Panc1 (cell line): ENCODE results near the gene FGD4.

ENCODE experiments used
- CTCF ChIP-seq: fragments of 450-650 bp; IDR thresholded peaks from 2 replicates; pipeline ENCODE4 v1.5.1; 2017; ENCODE audit warnings: mild to moderate bottlenecking
- POLR2AphosphoS5 ChIP-seq: IDR thresholded peaks from 2 replicates; pipeline ENCODE4 v1.6.1; 2012; ENCODE audit warnings: mild to moderate bottlenecking, low read depth, low read length, moderate library complexity
- REST ChIP-seq, 2 experiments: IDR thresholded peaks; 2 replicates each; pipeline ENCODE4 v1.6.1; 2011 to 2012; ENCODE audit warnings: low read depth in 2 of 2, control low read depth in 1 of 2, low read length in 1 of 2, mild to moderate bottlenecking in 1 of 2, moderate library complexity in 1 of 2; ENCODE audit not compliant: insufficient read depth in 1 of 2
- TCF7L2 ChIP-seq: IDR thresholded peaks from 2 replicates; pipeline ENCODE4 v1.6.1; 2011; ENCODE audit warnings: mild to moderate bottlenecking, low read depth, low read length, inconsistent platforms

GRCh38 chr12:32377344-32378055 is 21.9 kb upstream of the FGD4 start:
- TF ChIP-seq POLR2AphosphoS5, result no peak
- no peak for TF ChIP-seq CTCF
- TF ChIP-seq REST (IDR thresholded peaks at IDR 0.05; ENCODE audit: insufficient read depth in 1 of 2, low read depth in 2 of 2, low read length in 1 of 2), result no peak
- no peak for TF ChIP-seq TCF7L2
